Transverse colon (tissue), 4 donors: ENCODE results near the gene SKA2. TPM values are rescaled to one million over a fixed set of nuclear protein-coding genes. Genes with fewer than 3 reads are reported as not detected.
A peak's percentile ranks its signal among the peaks of the same experiment; 100 is the strongest.

Source experiments
- DNase-seq: peaks from one replicate; pipeline ENCODE4 v3.0.0-alpha.2; 2019
- H3K27ac ChIP-seq, 4 donors: fragments of 200-600 bp; sonication (generic); 2 replicates each; pipeline ENCODE4 v1.5.1; 2016 to 2018; ENCODE audit warnings: inconsistent platforms in 4 of 4
- H3K27me3 ChIP-seq: fragments of 200-600 bp; sonication (generic); 2 replicates; pipeline ENCODE4 v1.5.1; 2017; ENCODE audit warnings: inconsistent platforms
- H3K36me3 ChIP-seq, 4 donors: fragments of 200-600 bp; sonication (generic); 2 replicates each; pipeline ENCODE4 v1.5.1; 2017 to 2019; ENCODE audit warnings: inconsistent platforms in 4 of 4
- H3K4me1 ChIP-seq, 4 donors: fragments of 200-600 bp; sonication (generic); 2 replicates each; pipeline ENCODE4 v1.5.1; 2017 to 2020; ENCODE audit warnings: inconsistent platforms in 4 of 4
- H3K4me3 ChIP-seq, 4 donors: fragments of 200-600 bp; sonication (generic); 1 replicate in 1 of 4; 2 replicates in 3 of 4; pipeline versions ENCODE4 v1.5.1 to v1.6.1; 2017 to 2019; ENCODE audit warnings: inconsistent platforms in 4 of 4
- H3K9me3 ChIP-seq, 2 donors: fragments of 200-600 bp; sonication (generic); 2 replicates each; pipeline ENCODE4 v1.5.1; 2017 to 2019; ENCODE audit warnings: inconsistent platforms in 2 of 2
- CTCF ChIP-seq, 5 experiments: fragments of 200-600 bp in 3 of 5; fragments of 450-650 bp in 2 of 5; sonication (generic) in 3 of 5; IDR thresholded peaks; 1 replicate in 2 of 5; 2 replicates in 3 of 5; pipeline ENCODE4 v1.5.1; 2016 to 2017; ENCODE audit warnings: antibody characterized with exemption in 5 of 5, inconsistent platforms in 3 of 5, mild to moderate bottlenecking in 2 of 5, moderate library complexity in 1 of 5
- EP300 ChIP-seq: sonication (generic); formaldehyde crosslinking; IDR thresholded peaks from one replicate; pipeline ENCODE4 v1.6.1; 2017; ENCODE audit warnings: antibody characterized with exemption, low read depth
- POLR2A ChIP-seq: fragments of 450-650 bp; IDR thresholded peaks from one replicate; pipeline ENCODE4 v1.6.1; 2016; ENCODE audit warnings: antibody characterized with exemption, mild to moderate bottlenecking, moderate library complexity
- POLR2AphosphoS5 ChIP-seq, 3 donors: sonication (generic); formaldehyde crosslinking; IDR thresholded peaks; one replicate each; pipeline ENCODE4 v1.6.1; 2016; ENCODE audit warnings: antibody characterized with exemption in 3 of 3
- WGBS, 2 donors: methylation state at CpG; one replicate each; pipeline ENCODE4 v1.1.5; 2018; ENCODE audit warnings: low coverage in 1 of 2; 5-methylcytosine and 5-hydroxymethylcytosine counted together
- in situ Hi-C, 4 donors: fragments of 200-750 bp; cut with MboI; loops; one replicate each; pipeline versions ENCODE4 v1.15.0 to v1.15.1; 2017; ENCODE audit warnings: low sequenced_read_pairs in 3 of 4, low pct_ligation_motif_present in 1 of 4, low pct_unique_long_range_greater_than_20kb in 1 of 4
- intact Hi-C: fragments of 100-400 bp; cut with DNase I; formaldehyde crosslinking; loops from one replicate; pipeline ENCODE4 v1.15.1; 2023; ENCODE audit warnings: low total_unique reads
- total RNA-seq, 4 donors: library from RNA; depleted of rRNA; stranded (reverse); fragments of >200 nt; gene quantifications; one replicate each; pipeline ENCODE4 v1.1.0, GENCODE V29; 2016

The SKA2 gene
- 10 to 100 TPM; 11.9 to 40.3 (median 22.3) TPM for total RNA-seq

- H3K4me3 ChIP-seq: peak within 1 kb of the TSS; percentile 55 to 85 (median 71)
- intact Hi-C loops (loop anchor here (10.0 kb wide), 1 partner anchor 50 kb away; the partner anchor contains the start of gene TRIM37), in situ Hi-C loops (no loop called here)
- 0 to 2% methylated on average over 7 to 39 of the region's 39 CpGs for WGBS, 2 donors
- H3K4me1 ChIP-seq: peaks cover 14 to 38% (median 18%) of the 10 kb centered on the region in 4 donors
- no peaks in the 10 kb centered on the region for H3K27me3 ChIP-seq
- H3K27ac ChIP-seq: peak within 1 kb of the TSS; percentile 74 to 93 (median 88)
- H3K9me3 ChIP-seq: no peaks in the 10 kb centered on the region
- H3K36me3 ChIP-seq: no peaks in the 10 kb centered on the region
- TF ChIP-seq POLR2AphosphoS5 (IDR thresholded peaks at IDR 0.05): peak; percentile 38 to 64 (median 54)
- no peak for TF ChIP-seq EP300
- peak; percentile 26 for TF ChIP-seq POLR2A
- peak; percentile 97 for DNase-seq
Measured at GRCh38 chr17:59154721-59155438, at the start of gene SKA2. Gene SKA2 (minus strand): TSS chr17:59155186. CDS start chr17:59155163, 23 bp downstream.

GRCh38 chr17:59202320-59202719 is 47.3 kb upstream of the SKA2 start:
- Histone ChIP-seq H3K27ac (no peak overlapping the region), H3K9me3 (no peaks in the 10 kb centered on the region), H3K4me3 (no peak overlapping the region), H3K36me3 (no peaks in the 10 kb centered on the region), H3K27me3 (no peaks in the 10 kb centered on the region), H3K4me1 (no peaks in the 10 kb centered on the region)
- intact Hi-C loops: no loop called here
- in situ Hi-C loops: no loop called here
- TF ChIP-seq EP300 (no peak), CTCF (IDR thresholded peaks at IDR 0.05) (no peak), POLR2AphosphoS5 (IDR thresholded peaks at IDR 0.05) (no peak), POLR2A (no peak)
- no peak for DNase-seq
- WGBS, 2 donors: 92 to 100% methylated on average over 1 of the region's 1 CpG

- no peaks in the 10 kb centered on the region for H3K4me1 ChIP-seq
- 83 to 96% methylated on average over 3 to 4 of the region's 4 CpGs for WGBS, 2 donors
- H3K9me3 ChIP-seq: no peaks in the 10 kb centered on the region
- in situ Hi-C loops: no loop called here
- intact Hi-C loops: no loop called here
- no peaks in the 10 kb centered on the region for H3K27me3 ChIP-seq
- no peak overlapping the region for H3K4me3 ChIP-seq
- no peaks in the 10 kb centered on the region for H3K36me3 ChIP-seq
- no peak overlapping the region for H3K27ac ChIP-seq
- no peak for DNase-seq
- TF ChIP-seq CTCF (IDR thresholded peaks at IDR 0.05) (no peak), POLR2AphosphoS5 (IDR thresholded peaks at IDR 0.05) (no peak), EP300 (no peak), POLR2A (no peak)
Measured at GRCh38 chr17:59199398-59199797, 44.4 kb upstream of the SKA2 start.

- TF ChIP-seq CTCF (IDR thresholded peaks at IDR 0.05) (no peak), POLR2AphosphoS5 (IDR thresholded peaks at IDR 0.05) (no peak), EP300 (no peak), POLR2A (no peak)
- Histone ChIP-seq H3K27ac (no peak overlapping the region), H3K4me1 (no peaks in the 10 kb centered on the region), H3K4me3 (no peak overlapping the region), H3K36me3 (no peaks in the 10 kb centered on the region), H3K27me3 (no peaks in the 10 kb centered on the region), H3K9me3 (no peaks in the 10 kb centered on the region)
- WGBS, 2 donors: 80 to 100% methylated on average over 2 to 3 of the region's 3 CpGs
- intact Hi-C loops: no loop called here
- in situ Hi-C loops: no loop called here
- DNase-seq: no peak
Measured at GRCh38 chr17:59193336-59193862, 38.4 kb upstream of the SKA2 start.
